Astrocyte (in vitro differentiated cells and primary cell): ENCODE data around the gene FXR1.

Experiments used
- EZH2 ChIP-seq: IDR thresholded peaks from 2 replicates; pipeline ENCODE4 v1.6.1; 2012; ENCODE audit warnings: mild to moderate bottlenecking, low read length, inconsistent platforms; ENCODE audit not compliant: insufficient read depth
- TF ChIP-seq, protein P1 (sequence below): IDR thresholded peaks from 2 replicates; pipeline ENCODE4 v1.5.1; 2011; ENCODE audit warnings: low read depth, mild to moderate bottlenecking, inconsistent platforms, low read length, moderate library complexity; ENCODE audit not compliant: insufficient read depth

GRCh38 chr3:180922242-180922641, 9.8 kb downstream of the FXR1 start:
- TF ChIP-seq, protein P1, sequence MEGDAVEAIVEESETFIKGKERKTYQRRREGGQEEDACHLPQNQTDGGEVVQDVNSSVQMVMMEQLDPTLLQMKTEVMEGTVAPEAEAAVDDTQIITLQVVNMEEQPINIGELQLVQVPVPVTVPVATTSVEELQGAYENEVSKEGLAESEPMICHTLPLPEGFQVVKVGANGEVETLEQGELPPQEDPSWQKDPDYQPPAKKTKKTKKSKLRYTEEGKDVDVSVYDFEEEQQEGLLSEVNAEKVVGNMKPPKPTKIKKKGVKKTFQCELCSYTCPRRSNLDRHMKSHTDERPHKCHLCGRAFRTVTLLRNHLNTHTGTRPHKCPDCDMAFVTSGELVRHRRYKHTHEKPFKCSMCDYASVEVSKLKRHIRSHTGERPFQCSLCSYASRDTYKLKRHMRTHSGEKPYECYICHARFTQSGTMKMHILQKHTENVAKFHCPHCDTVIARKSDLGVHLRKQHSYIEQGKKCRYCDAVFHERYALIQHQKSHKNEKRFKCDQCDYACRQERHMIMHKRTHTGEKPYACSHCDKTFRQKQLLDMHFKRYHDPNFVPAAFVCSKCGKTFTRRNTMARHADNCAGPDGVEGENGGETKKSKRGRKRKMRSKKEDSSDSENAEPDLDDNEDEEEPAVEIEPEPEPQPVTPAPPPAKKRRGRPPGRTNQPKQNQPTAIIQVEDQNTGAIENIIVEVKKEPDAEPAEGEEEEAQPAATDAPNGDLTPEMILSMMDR, result no peak
- TF ChIP-seq EZH2, result no peak
